Dendritic cell treated with granulocyte-macrophage colony-stimulating factor and Interleukin-4, amounts not matched to agents 40 ng/mL and 50 ng/mL, for 4 days (primary cell): ENCODE measurements around the gene SLC5A6.

Experiments used
- H3K27ac Mint-ChIP-seq: one replicate; pipeline ENCODE4 v1.8.0; 2022; ENCODE audit warnings: mild to moderate bottlenecking, mixed read lengths
- H3K27me3 Mint-ChIP-seq: one replicate; pipeline ENCODE4 v1.8.0; 2022; ENCODE audit warnings: mild to moderate bottlenecking, mixed read lengths
- H3K36me3 Mint-ChIP-seq: one replicate; pipeline ENCODE4 v1.8.0; 2022; ENCODE audit warnings: low read depth, mixed read lengths
- H3K4me1 Mint-ChIP-seq: one replicate; pipeline ENCODE4 v1.8.0; 2022; ENCODE audit warnings: low read depth, mixed read lengths
- H3K4me3 Mint-ChIP-seq: one replicate; pipeline ENCODE4 v1.8.0; 2022; ENCODE audit warnings: mild to moderate bottlenecking, moderate library complexity, mixed read lengths
- H3K9me3 Mint-ChIP-seq: one replicate; pipeline ENCODE4 v1.8.0; 2022; ENCODE audit warnings: mixed read lengths
- intact Hi-C: fragments of 100-400 bp; cut with micrococcal nuclease; formaldehyde crosslinking; loops from one replicate; pipeline ENCODE4 v1.15.0; 2022

The SLC5A6 gene

GRCh38 chr2:27164960-27165763 lies 46.9 kb downstream of the SLC5A6 start:
- intact Hi-C loops: no loop called here
- H3K4me1 Mint-ChIP-seq: peaks cover 2% of the 10 kb centered on the region

GRCh38 chr2:27162151-27163121 lies 49.6 kb downstream of the SLC5A6 start:
- intact Hi-C loops: no loop called here
- Mint-ChIP-seq H3K36me3 (no peaks in the 10 kb centered on the region), H3K4me3 (no peak overlapping the region), H3K4me1 (no peaks in the 10 kb centered on the region), H3K27ac (no peak overlapping the region), H3K9me3 (no peaks in the 10 kb centered on the region), H3K27me3 (no peaks in the 10 kb centered on the region)

More at GRCh38 chr2:27164960-27165763, 46.9 kb downstream of the SLC5A6 start:
- H3K36me3 Mint-ChIP-seq: no peaks in the 10 kb centered on the region
- H3K4me3 Mint-ChIP-seq: no peak overlapping the region
- no peak overlapping the region for H3K27ac Mint-ChIP-seq
- peaks cover 3% of the 10 kb centered on the region for H3K27me3 Mint-ChIP-seq
- H3K9me3 Mint-ChIP-seq: no peaks in the 10 kb centered on the region

DNA sequence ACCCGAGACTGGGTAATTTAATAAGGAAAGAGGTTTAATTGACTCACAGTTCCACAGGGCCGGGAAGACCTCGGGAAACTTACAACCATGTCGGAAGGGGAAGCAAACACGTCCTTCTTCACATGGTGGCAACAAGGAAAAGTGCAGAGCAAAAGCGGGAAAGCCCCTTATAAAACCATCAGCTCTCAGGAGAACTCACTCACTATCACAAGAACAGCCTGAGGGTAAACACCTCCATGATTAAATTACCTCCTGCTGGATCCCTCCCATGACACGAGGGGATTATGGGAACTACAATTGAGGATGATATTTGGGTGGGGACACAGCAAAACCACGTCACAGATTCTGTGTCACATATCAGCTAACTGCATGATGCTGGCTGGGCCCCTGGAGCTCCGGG lies 51.9 kb downstream of the SLC5A6 start:
- Mint-ChIP-seq H3K27me3 (no peaks in the 10 kb centered on the region), H3K4me3 (no peak overlapping the region), H3K4me1 (peaks cover 5% of the 10 kb centered on the region), H3K9me3 (no peaks in the 10 kb centered on the region), H3K27ac (no peak overlapping the region), H3K36me3 (no peaks in the 10 kb centered on the region)
- intact Hi-C loops: no loop called here

DNA sequence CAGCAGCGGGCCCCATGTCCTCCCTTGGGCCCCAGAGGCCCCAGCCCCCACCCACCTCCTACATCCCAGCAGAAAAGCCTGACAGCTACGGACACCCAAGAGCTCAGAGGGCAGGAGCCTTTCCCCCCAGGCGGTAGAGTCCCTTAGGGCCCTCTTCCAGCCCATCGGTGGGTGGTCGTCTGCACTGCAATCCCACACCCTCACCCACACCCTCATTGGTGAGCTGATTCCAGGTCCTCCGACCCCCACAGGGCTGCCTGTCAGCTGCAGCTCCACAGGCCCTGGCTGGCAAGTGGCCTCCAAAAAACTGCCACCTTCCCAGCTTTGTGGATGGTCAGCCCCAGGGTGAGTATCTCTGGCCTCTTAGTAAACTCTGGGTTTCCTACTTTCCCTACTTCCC lies 52.8 kb downstream of the SLC5A6 start:
- intact Hi-C loops: no loop called here
- Mint-ChIP-seq H3K4me1 (peaks cover 5% of the 10 kb centered on the region), H3K27me3 (no peaks in the 10 kb centered on the region), H3K9me3 (no peaks in the 10 kb centered on the region), H3K36me3 (no peaks in the 10 kb centered on the region), H3K27ac (no peak overlapping the region), H3K4me3 (no peak overlapping the region)

- Mint-ChIP-seq H3K36me3 (no peaks in the 10 kb centered on the region), H3K27ac (no peak overlapping the region), H3K4me1 (peaks cover 5% of the 10 kb centered on the region), H3K27me3 (no peaks in the 10 kb centered on the region), H3K4me3 (no peak overlapping the region), H3K9me3 (no peaks in the 10 kb centered on the region)
- intact Hi-C loops: no loop called here
Measured at GRCh38 chr2:27158468-27158867, 53.6 kb downstream of the SLC5A6 start.

- Mint-ChIP-seq H3K36me3 (no peaks in the 10 kb centered on the region), H3K4me3 (no peak overlapping the region), H3K27ac (no peak overlapping the region), H3K9me3 (no peaks in the 10 kb centered on the region), H3K4me1 (peaks cover 12% of the 10 kb centered on the region), H3K27me3 (peaks cover 1% of the 10 kb centered on the region)
- intact Hi-C loops: no loop called here
Measured at GRCh38 chr2:27155069-27155520, 57.0 kb downstream of the SLC5A6 start.

GRCh38 chr2:27154488-27154887 lies 57.6 kb downstream of the SLC5A6 start:
- H3K4me3 Mint-ChIP-seq: no peak overlapping the region
- no peaks in the 10 kb centered on the region for H3K36me3 Mint-ChIP-seq
- H3K27ac Mint-ChIP-seq: no peak overlapping the region
- H3K9me3 Mint-ChIP-seq: no peaks in the 10 kb centered on the region
- H3K27me3 Mint-ChIP-seq: peaks cover 1% of the 10 kb centered on the region
- intact Hi-C loops: no loop called here
- H3K4me1 Mint-ChIP-seq: peaks cover 12% of the 10 kb centered on the region

DNA sequence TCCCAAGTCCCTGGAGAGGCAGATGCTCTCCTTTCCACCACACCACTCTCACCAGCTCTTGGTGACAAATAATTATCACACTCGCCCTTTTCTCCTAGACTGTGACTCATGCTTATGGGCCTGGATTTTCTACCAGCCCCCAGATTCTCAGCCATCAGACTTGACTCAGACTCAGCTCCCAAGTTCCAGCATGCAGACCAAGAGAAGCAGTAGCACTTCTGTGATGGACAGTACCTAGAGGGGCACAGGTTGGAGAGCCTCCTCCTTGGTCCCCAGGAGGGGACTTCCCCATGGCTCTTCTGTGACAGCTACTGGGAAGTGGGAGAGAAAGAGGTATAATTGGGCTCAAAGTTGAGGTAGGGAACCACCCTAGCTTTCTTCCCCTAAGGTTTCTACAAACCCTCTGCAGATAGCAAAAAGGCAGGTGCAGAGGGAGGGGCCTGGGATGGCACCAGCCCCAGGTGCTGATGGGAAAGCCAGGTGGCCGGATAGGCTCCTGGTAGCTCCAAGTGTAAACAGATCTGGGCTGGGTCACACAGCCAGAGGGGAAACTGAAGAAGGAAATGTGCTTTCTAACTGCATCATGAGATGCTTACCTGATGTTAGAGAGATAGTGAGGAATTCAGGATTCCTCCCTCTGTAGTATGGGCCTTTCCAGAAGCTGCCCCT lies 59.1 kb downstream of the SLC5A6 start:
- Mint-ChIP-seq H3K27me3 (peaks cover 3% of the 10 kb centered on the region), H3K27ac (no peak overlapping the region)

GRCh38 chr2:27152102-27152795 lies 59.8 kb downstream of the SLC5A6 start:
- Mint-ChIP-seq H3K36me3 (no peaks in the 10 kb centered on the region), H3K9me3 (no peaks in the 10 kb centered on the region), H3K27ac (no peak overlapping the region), H3K4me3 (no peak overlapping the region), H3K4me1 (peaks cover 12% of the 10 kb centered on the region), H3K27me3 (peaks cover 3% of the 10 kb centered on the region)
- intact Hi-C loops: no loop called here

More for the DNA sequence above, 59.1 kb downstream of the SLC5A6 start:
- no peaks in the 10 kb centered on the region for H3K36me3 Mint-ChIP-seq
- no peaks in the 10 kb centered on the region for H3K9me3 Mint-ChIP-seq
- intact Hi-C loops: no loop called here
- no peak overlapping the region for H3K4me3 Mint-ChIP-seq
- H3K4me1 Mint-ChIP-seq: peaks cover 12% of the 10 kb centered on the region

DNA sequence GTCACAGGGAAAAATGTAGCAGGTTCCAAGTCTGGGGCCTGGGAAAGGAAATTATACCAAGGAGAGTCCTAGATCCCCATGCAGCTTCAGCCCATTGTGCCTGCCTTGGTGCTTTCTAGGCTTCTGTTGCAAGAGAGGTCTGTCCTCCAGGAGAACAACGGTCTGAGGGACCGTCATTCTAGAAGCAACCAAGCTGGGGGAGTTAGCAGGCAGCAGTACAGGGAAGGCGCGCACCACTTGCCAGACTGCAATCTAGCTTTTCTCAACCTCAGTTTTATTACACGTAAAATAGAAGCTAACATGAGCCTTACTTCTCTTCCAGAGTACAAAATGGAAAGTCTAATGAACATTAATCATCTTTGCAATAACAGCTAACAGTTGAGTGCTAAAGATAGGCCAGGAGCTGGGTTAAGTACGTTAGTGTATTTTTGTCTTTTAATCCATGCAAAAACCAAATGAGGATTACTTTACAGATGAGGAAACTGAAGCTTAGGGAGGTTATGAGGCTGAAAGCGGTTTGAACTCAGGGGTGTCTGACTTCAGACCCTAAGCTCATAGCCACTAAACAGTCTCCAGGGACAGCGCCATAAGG lies 61.3 kb downstream of the SLC5A6 start:
- Mint-ChIP-seq H3K9me3 (no peaks in the 10 kb centered on the region), H3K4me3 (no peak overlapping the region), H3K4me1 (peaks cover 6% of the 10 kb centered on the region), H3K27me3 (peaks cover 3% of the 10 kb centered on the region), H3K27ac (no peak overlapping the region), H3K36me3 (no peaks in the 10 kb centered on the region)
- intact Hi-C loops: no loop called here
